CD4-positive, alpha-beta T cell treated with Interleukin-1 beta for 1 hour (primary cell): Measurements from ENCODE around the gene TBPL2.
"Not testable (repeated sequence)": the region's sequence is repeated elsewhere in the genome, so short reads cannot be mapped to it uniquely, and the experiment has no call there.

Source experiments
- DNase-seq, 2 donors: peaks; one replicate each; pipeline ENCODE4 v3.0.0-alpha.2; 2020 to 2022

The TBPL2 gene

DNA sequence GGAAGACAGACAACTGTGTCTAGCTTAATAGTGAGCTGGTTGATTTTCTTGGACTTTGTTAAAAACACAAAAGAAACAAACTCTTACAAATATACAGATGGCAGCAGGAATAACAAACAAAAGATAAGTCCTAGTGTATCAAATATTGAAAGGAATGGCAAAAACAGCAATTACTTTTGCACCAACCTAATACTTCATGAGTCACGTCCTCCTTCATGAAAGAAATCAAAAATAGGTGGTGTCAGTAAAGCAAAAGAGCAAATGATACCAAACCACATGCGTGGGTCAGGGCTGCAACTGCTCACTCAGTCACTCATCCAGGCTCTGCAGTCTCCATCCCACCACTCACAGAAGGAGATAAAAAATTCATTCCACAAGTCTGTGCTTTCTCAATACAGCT, 40.6 kb downstream of the TBPL2 start:
- DNase-seq = no peak

GRCh38 chr14:55399183-55399582, 41.2 kb downstream of the TBPL2 start:
- DNase-seq = no peak

GRCh38 chr14:55398679-55399078, 41.7 kb downstream of the TBPL2 start:
- no peak for DNase-seq

DNA sequence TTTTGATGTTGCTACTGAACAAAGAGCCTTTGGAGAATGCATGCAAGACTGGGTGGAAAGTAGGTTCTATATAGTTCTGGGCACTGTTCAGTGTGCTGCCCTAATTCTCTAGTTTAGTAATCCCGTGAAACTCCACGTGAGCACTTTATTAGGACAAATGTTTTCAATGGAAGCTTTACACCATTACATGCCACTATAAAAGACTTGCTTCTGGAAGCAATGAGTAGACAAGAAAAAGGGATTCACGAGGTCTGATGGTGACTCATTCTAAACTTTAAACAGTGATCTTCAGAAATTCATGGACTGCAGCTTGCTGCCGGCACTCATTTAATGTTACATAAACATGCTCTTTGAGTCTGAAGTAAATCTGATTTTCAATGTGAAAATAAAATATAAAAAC, 51.1 kb downstream of the TBPL2 start:
- no peak for DNase-seq

DNA sequence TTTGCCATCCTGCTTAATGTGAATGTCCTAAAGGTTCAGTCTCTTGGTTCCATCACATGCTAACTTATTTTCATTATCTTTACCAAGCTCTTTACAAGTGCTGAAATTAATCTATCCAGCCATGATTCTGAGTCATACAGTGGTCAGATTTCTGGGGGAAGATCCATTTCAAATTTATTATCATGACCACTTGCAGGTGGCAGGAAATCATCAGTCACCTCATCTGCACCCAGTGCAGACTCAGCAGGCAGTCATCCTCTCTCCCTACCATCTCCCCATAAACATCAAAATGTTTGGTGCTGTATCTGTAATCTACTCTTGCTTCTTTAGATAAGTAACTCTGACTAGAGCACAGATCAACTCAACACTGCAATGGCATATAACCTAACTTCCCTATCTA, 52.3 kb downstream of the TBPL2 start:
- DNase-seq = no peak

GRCh38 chr14:55387121-55387520, 53.3 kb downstream of the TBPL2 start:
- no peak for DNase-seq

- DNase-seq = peak in 1 of 2 donors; percentile 20
Observed at GRCh38 chr14:55386037-55386808, 54.2 kb downstream of the TBPL2 start.

DNA sequence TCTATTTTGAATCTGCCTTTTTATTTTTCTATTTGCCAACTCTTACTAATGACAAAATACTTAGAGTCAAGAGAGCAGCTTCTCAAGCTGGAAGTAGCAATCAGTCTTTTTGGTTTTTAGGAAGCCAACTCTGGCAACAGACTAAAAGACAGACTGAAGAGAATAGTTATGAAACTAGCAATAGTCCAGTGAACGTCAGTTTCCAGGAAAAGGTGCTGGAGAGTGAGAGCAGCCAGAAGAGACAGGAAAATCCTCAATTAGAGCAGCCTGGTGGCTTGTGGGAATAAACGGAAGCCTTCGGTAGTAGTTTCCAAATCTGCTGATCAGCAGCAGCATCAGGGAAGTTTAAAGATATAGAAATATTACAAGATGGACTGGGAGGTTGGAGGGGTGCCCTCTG, 55.9 kb downstream of the TBPL2 start:
- DNase-seq = no peak

GRCh38 chr14:55383541-55384140, 56.8 kb downstream of the TBPL2 start:
- DNase-seq = no peak

DNA sequence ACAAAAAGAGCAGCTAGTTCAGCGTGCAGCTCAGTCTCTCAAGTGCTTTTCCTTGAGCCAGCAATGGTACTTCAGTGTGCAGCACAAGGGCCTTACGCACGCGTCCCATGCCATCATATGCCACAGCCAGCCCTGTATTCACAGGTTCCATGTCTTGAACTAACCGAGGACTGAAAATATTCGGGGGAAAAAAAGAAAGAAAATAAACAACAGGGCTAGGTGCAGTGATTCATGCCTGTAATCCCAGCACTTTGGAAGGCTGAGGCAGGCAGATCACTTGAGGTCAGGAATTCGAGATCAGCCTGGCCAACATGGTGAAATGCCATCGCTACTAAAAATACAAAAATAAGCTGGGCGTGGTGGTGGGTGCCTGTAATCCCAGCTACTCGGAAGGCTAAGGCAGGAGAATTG, 57.4 kb downstream of the TBPL2 start:
- DNase-seq = not testable (repeated sequence)

GRCh38 chr14:55382483-55382882, 57.9 kb downstream of the TBPL2 start:
- DNase-seq = no peak

GRCh38 chr14:55381561-55381960, 58.9 kb downstream of the TBPL2 start:
- DNase-seq = no peak

GRCh38 chr14:55381040-55381439, 59.4 kb downstream of the TBPL2 start:
- DNase-seq = no peak

GRCh38 chr14:55377236-55377635, 63.2 kb downstream of the TBPL2 start:
- no peak for DNase-seq

DNA sequence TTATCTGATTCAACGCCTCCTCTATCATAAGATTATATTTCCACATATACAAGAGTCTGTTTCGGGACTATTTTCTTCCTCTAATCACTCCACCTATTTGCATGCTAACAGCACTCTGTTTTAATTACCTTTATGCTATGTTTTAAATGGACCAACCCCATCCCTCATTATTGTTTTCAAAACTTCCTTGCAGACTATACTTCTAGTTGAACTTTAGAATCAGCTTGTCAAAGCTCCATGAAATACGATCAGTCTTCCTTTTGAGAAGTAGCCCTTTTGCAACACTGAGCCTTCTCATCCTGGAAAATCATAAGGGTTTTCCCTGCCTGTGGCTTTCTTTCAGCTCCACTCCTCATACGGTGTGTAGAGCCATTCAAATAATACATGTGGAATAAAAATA, 65.6 kb downstream of the TBPL2 start:
- no peak for DNase-seq

DNA sequence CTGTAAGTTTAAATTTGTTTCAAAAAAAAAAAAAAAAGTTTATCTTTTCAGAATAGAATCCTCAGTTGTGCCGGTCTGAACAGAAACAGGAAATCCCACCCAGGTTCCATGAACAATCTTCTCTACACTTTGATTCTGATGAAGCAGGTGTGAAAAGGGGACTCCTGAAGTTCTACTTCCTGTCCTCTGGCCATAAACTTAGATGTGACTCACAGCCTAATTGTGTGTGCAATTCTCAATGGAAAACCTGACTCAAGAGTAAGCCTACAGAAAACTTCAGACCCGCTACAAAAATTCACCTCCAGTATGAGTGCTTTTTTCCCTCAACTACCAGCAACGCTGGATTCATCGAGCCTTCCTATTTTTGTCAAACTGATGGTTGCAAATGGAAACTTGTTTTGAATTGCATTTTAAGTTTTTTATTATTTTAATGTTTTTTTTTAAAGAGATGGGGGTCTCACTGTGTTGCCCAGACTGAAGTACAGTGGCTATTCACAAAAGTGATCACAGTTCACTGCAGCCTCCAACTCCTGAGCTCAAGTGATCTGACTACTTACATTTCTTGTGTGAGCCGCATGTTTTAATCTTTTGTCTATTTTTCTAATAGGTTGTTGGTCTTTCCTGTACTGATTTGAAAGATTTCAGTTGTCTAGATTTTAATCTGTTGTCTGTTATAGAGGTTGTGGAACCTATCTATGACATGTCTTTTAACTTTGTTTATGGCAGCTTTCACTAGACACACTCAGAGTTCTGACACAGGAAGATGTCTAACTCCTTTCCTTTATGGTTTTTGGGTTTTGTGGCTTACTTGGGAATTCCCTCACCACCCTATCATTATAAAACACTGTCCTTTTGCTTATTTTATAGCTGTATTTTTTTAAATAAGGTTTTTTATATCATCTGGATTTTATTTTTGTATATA, 66.4 kb downstream of the TBPL2 start:
- DNase-seq = peak in 1 of 2 donors; percentile 69

DNA sequence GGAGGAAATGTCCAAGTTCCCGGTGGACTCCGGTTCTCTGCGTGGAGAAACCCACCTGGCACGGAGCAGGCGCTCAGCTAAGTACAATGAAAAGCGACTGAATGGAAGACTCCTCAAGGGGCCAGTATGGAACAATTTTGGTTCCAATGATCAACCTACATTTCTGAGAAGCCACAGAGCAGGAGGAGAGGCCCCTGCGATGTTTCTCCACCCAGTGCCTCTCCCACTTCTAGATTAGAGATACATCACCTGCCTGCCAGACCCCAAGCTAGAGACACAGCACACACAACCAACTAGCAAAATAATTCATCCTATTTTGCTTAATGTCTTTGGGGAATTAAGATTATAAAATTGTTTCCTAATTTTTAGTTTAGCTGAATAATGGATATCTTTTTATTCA, 67.6 kb downstream of the TBPL2 start:
- DNase-seq = no peak

- no peak for DNase-seq
Observed at GRCh38 chr14:55372423-55372822, 68.0 kb downstream of the TBPL2 start.

GRCh38 chr14:55370883-55371455, 69.4 kb downstream of the TBPL2 start:
- DNase-seq = no peak

DNA sequence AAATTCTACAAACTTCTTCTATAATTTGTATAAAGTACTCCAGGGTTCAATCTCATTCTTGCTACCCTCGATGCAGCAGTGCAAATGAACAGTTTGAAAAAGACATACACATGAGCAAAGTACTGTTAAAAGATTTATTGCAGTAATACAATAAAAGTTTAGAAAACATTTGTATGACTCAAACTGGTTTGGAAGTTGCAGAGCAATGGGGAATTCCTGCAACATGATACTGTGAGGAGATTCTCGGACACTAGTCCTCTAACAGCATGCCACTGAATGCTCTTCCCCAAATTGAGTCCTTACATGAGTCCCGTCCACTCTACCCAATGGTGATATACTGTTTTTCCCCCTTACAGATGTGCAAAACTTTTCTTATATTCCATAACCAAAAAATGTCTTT, 74.1 kb downstream of the TBPL2 start:
- DNase-seq = no peak
